ENCODE results near the gene CNTN4. TPM values are rescaled to one million over a fixed set of nuclear protein-coding genes. Genes with fewer than 3 reads are reported as not detected.

CNTN4 gene
- total RNA-seq, 3 donors from 2014 or later (not counting 1 experiment from before 2014, with no cell fraction given) = not detected

- Mint-ChIP-seq H3K36me3 (no peaks in the 10 kb centered on the region), H3K27ac (no peak overlapping the region), H3K9me3 (no peaks in the 10 kb centered on the region), H3K4me3 (no peak overlapping the region), H3K27me3 (ENCODE audit: low read depth in 2 of 2) (peaks cover 0 to 6% of the 10 kb centered on the region in 2 donors), H3K4me1 (no peaks in the 10 kb centered on the region)
- ATAC-seq = no peak
- H3K4me1 ChIP-seq (ENCODE audit: control insufficient read depth, insufficient read depth, low read length) = no peaks in the 10 kb centered on the region
- no peak for DNase-seq
- WGBS (ENCODE audit: insufficient coverage) = 100% methylated on average over 1 of the region's 1 CpG
- TF ChIP-seq CTCF (IDR thresholded peaks at IDR 0.05) = no peak
- intact Hi-C loops (cut with micrococcal nuclease) = no loop called here
- no peak overlapping the region for H3K27ac ChIP-seq (ENCODE audit: low read length)
- H3K27me3 ChIP-seq (ENCODE audit: control insufficient read depth, insufficient read depth, low read length) = no peaks in the 10 kb centered on the region
- no peaks in the 10 kb centered on the region for H3K9me3 ChIP-seq (ENCODE audit: control insufficient read depth, insufficient read depth, low read length)
- no peaks in the 10 kb centered on the region for H3K36me3 ChIP-seq (ENCODE audit: control insufficient read depth, insufficient read depth, low read length)
- no peak overlapping the region for H3K4me3 ChIP-seq (ENCODE audit: low read length)
Measured at GRCh38 chr3:2921452-2921851, 822.8 kb downstream of the CNTN4 start.

- DNase-seq (peak in 1 of 2 donors; percentile 29), ATAC-seq (no peak)
- WGBS (ENCODE audit: insufficient coverage) = 64% methylated on average over 1 of the region's 1 CpG
- intact Hi-C loops (cut with micrococcal nuclease) = no loop called here
- Mint-ChIP-seq H3K4me3 (no peak overlapping the region), H3K9me3 (no peaks in the 10 kb centered on the region), H3K4me1 (no peaks in the 10 kb centered on the region), H3K27me3 (ENCODE audit: low read depth in 2 of 2) (peaks cover 0 to 6% of the 10 kb centered on the region in 2 donors), H3K36me3 (no peaks in the 10 kb centered on the region), H3K27ac (no peak overlapping the region)
- Histone ChIP-seq H3K27ac (ENCODE audit: low read length) (no peak overlapping the region), H3K4me1 (ENCODE audit: control insufficient read depth, insufficient read depth, low read length) (no peaks in the 10 kb centered on the region), H3K36me3 (ENCODE audit: control insufficient read depth, insufficient read depth, low read length) (no peaks in the 10 kb centered on the region), H3K9me3 (ENCODE audit: control insufficient read depth, insufficient read depth, low read length) (no peaks in the 10 kb centered on the region), H3K27me3 (ENCODE audit: control insufficient read depth, insufficient read depth, low read length) (no peaks in the 10 kb centered on the region), H3K4me3 (ENCODE audit: low read length) (no peak overlapping the region)
- no peak for TF ChIP-seq CTCF (IDR thresholded peaks at IDR 0.05)
Measured at GRCh38 chr3:2921903-2922302, 823.2 kb downstream of the CNTN4 start.

- Mint-ChIP-seq H3K4me1 (no peaks in the 10 kb centered on the region), H3K27ac (no peak overlapping the region), H3K9me3 (no peaks in the 10 kb centered on the region), H3K27me3 (ENCODE audit: low read depth in 2 of 2) (peaks cover 0 to 6% of the 10 kb centered on the region in 2 donors), H3K36me3 (no peaks in the 10 kb centered on the region), H3K4me3 (no peak overlapping the region)
- ATAC-seq = no peak
- no peaks in the 10 kb centered on the region for H3K4me1 ChIP-seq (ENCODE audit: control insufficient read depth, insufficient read depth, low read length)
- TF ChIP-seq CTCF (IDR thresholded peaks at IDR 0.05) = no peak
- H3K27ac ChIP-seq (ENCODE audit: low read length) = no peak overlapping the region
- H3K36me3 ChIP-seq (ENCODE audit: control insufficient read depth, insufficient read depth, low read length) = no peaks in the 10 kb centered on the region
- no peak for DNase-seq
- no peaks in the 10 kb centered on the region for H3K9me3 ChIP-seq (ENCODE audit: control insufficient read depth, insufficient read depth, low read length)
- intact Hi-C loops (cut with micrococcal nuclease) = no loop called here
- H3K4me3 ChIP-seq (ENCODE audit: low read length) = no peak overlapping the region
- H3K27me3 ChIP-seq (ENCODE audit: control insufficient read depth, insufficient read depth, low read length) = peaks cover 2% of the 10 kb centered on the region
- WGBS (ENCODE audit: insufficient coverage) = 47% methylated on average over 3 of the region's 3 CpGs
Measured at GRCh38 chr3:2923390-2923789, 824.7 kb downstream of the CNTN4 start.

- Histone ChIP-seq H3K4me1 (ENCODE audit: control insufficient read depth, insufficient read depth, low read length) (no peaks in the 10 kb centered on the region), H3K4me3 (ENCODE audit: low read length) (no peak overlapping the region), H3K27me3 (ENCODE audit: control insufficient read depth, insufficient read depth, low read length) (peaks cover 2% of the 10 kb centered on the region), H3K36me3 (ENCODE audit: control insufficient read depth, insufficient read depth, low read length) (no peaks in the 10 kb centered on the region), H3K27ac (ENCODE audit: low read length) (no peak overlapping the region), H3K9me3 (ENCODE audit: control insufficient read depth, insufficient read depth, low read length) (no peaks in the 10 kb centered on the region)
- no peak for TF ChIP-seq CTCF (IDR thresholded peaks at IDR 0.05)
- H3K9me3 Mint-ChIP-seq = no peaks in the 10 kb centered on the region
- WGBS (ENCODE audit: insufficient coverage) = 56% methylated on average over 1 of the region's 1 CpG
- no peaks in the 10 kb centered on the region for H3K4me1 Mint-ChIP-seq
- no peak overlapping the region for H3K27ac Mint-ChIP-seq
- H3K36me3 Mint-ChIP-seq = no peaks in the 10 kb centered on the region
- intact Hi-C loops (cut with micrococcal nuclease) = no loop called here
- DNase-seq = no peak
- H3K27me3 Mint-ChIP-seq (ENCODE audit: low read depth in 2 of 2) = peaks cover 0 to 6% of the 10 kb centered on the region in 2 donors
- no peak for ATAC-seq
- no peak overlapping the region for H3K4me3 Mint-ChIP-seq
Measured at GRCh38 chr3:2927259-2927658, 828.6 kb downstream of the CNTN4 start.
